Fibroblast of the aortic adventitia (primary cell): ENCODE data around the gene C15orf40. TPM values are rescaled to one million over a fixed set of nuclear protein-coding genes. Genes with fewer than 3 reads are reported as not detected.

Experiments
- DNase-seq: peaks from one replicate; pipeline ENCODE4 v3.0.0-alpha.2; 2010; ENCODE audit warnings: low read depth
- H3K4me3 ChIP-seq: 2 replicates; pipeline ENCODE4 v1.5.1; 2011; ENCODE audit warnings: low read depth, mild to moderate bottlenecking, control low read depth, low read length, moderate library complexity
- CTCF ChIP-seq: IDR thresholded peaks from 2 replicates; pipeline ENCODE4 v1.5.1; 2011; ENCODE audit warnings: mild to moderate bottlenecking, low read length, control low read depth, inconsistent platforms; ENCODE audit not compliant: insufficient read depth
- total RNA-seq: library from RNA; depleted of rRNA; stranded (reverse); fragments of >200 nt; gene quantifications from 2 replicates; pipeline ENCODE4 v1.2.3, GENCODE V29; 2012; ENCODE audit warnings: low replicate concordance

Gene C15orf40
- total RNA-seq, 1 donor = 15.8 TPM

- no peak for DNase-seq
- TF ChIP-seq CTCF = no peak
- no peak overlapping the region for H3K4me3 ChIP-seq
Observed at GRCh38 chr15:82970078-82970686, 41.3 kb downstream of the C15orf40 start.

- no peak for TF ChIP-seq CTCF
- H3K4me3 ChIP-seq = no peak overlapping the region
- DNase-seq = no peak
Observed at GRCh38 chr15:82969353-82969752, 42.1 kb downstream of the C15orf40 start.

- TF ChIP-seq CTCF = no peak
- no peak overlapping the region for H3K4me3 ChIP-seq
- peak; percentile 22 for DNase-seq
Observed at GRCh38 chr15:82968066-82968465, 43.4 kb downstream of the C15orf40 start.

GRCh38 chr15:82966671-82967071 is 44.8 kb downstream of the C15orf40 start:
- TF ChIP-seq CTCF = no peak
- no peak overlapping the region for H3K4me3 ChIP-seq
- no peak for DNase-seq

GRCh38 chr15:82964890-82965289 is 46.5 kb downstream of the C15orf40 start:
- DNase-seq = no peak
- H3K4me3 ChIP-seq = no peak overlapping the region
- TF ChIP-seq CTCF = no peak

- peak; percentile 37 for DNase-seq
- no peak for TF ChIP-seq CTCF
- H3K4me3 ChIP-seq = no peak overlapping the region
Observed at GRCh38 chr15:82963471-82964341, 47.7 kb downstream of the C15orf40 start.
